NCI-H1436 (cell line): Measurements from ENCODE around the gene PPIC.
"Not testable (repeated sequence)": the region's sequence is repeated elsewhere in the genome, so short reads cannot be mapped to it uniquely, and the experiment has no call there.

ENCODE experiments used
- DNase-seq: peaks from one replicate; lab custom pipeline; 2025; lab: John Stamatoyannopoulos, UW

The PPIC gene

GRCh38 chr5:123007754-123008153 lies 28.8 kb downstream of the PPIC start:
- no peak for DNase-seq

- no peak for DNase-seq
Observed at GRCh38 chr5:123007182-123007581, 29.3 kb downstream of the PPIC start.

GRCh38 chr5:123001808-123002207 lies 34.7 kb downstream of the PPIC start:
- no peak for DNase-seq

GRCh38 chr5:123000731-123001130 lies 35.8 kb downstream of the PPIC start:
- DNase-seq: peak; percentile 35

- DNase-seq: no peak
Observed at GRCh38 chr5:122999947-123000563, 36.5 kb downstream of the PPIC start.

GRCh38 chr5:122997294-122997693 lies 39.2 kb downstream of the PPIC start:
- DNase-seq: no peak

- no peak for DNase-seq
Observed at GRCh38 chr5:122996091-122996490, 40.4 kb downstream of the PPIC start.

- no peak for DNase-seq
Observed at GRCh38 chr5:122985954-122986721, 50.4 kb downstream of the PPIC start.

- no peak for DNase-seq
Observed at GRCh38 chr5:122985006-122985700, 51.4 kb downstream of the PPIC start.

GRCh38 chr5:122984425-122984824 lies 52.1 kb downstream of the PPIC start:
- no peak for DNase-seq

- no peak for DNase-seq
Observed at GRCh38 chr5:122982376-122982775, 54.1 kb downstream of the PPIC start.

GRCh38 chr5:122981846-122982245 lies 54.7 kb downstream of the PPIC start:
- no peak for DNase-seq

GRCh38 chr5:122978644-122979297 lies 57.8 kb downstream of the PPIC start:
- DNase-seq: no peak

- no peak for DNase-seq
Observed at GRCh38 chr5:122978068-122978467, 58.5 kb downstream of the PPIC start.

GRCh38 chr5:122977319-122977718 lies 59.2 kb downstream of the PPIC start:
- DNase-seq: no peak

GRCh38 chr5:122974251-122974650 lies 62.3 kb downstream of the PPIC start:
- not testable (repeated sequence) for DNase-seq

GRCh38 chr5:122973759-122974158 lies 62.8 kb downstream of the PPIC start:
- not testable (repeated sequence) for DNase-seq
